HepG2 (cell line): ENCODE data around the gene SNRPD2. TPM values are rescaled to one million over a fixed set of nuclear protein-coding genes. Genes with fewer than 3 reads are reported as not detected.

ENCODE experiments used
- ATAC-seq: fragments of 200-7000 bp; cut with Tn5 transposase; 3 replicates; pipeline ENCODE4 v1.9.1; 2020; ENCODE audit warnings: mild to moderate bottlenecking, moderate library complexity
- BruUV-seq: library from RNA; stranded (reverse); fragments of 400-500 nt; replicated peaks from 2 replicates; lab custom pipeline; 2021; lab: Mats Ljungman, UMichigan
- CTCF ChIA-PET: fragments of 300-600 bp; formaldehyde crosslinking; extraction: SDS; loops from one replicate; lab custom pipeline; 2021; ENCODE audit warnings: low total read pairs, inconsistent platforms, low intra/inter-chr PET ratio; lab: Yijun Ruan, JAX
- POLR2A ChIA-PET: fragments of 350-600 bp; sonication (Branson Sonifier 250); formaldehyde crosslinking; loops from one replicate; lab custom pipeline; 2020; ENCODE audit warnings: antibody characterized with exemption, inconsistent platforms; lab: Yijun Ruan, JAX
- DNase-seq: peaks from one replicate; pipeline ENCODE4 v3.0.0-alpha.2; 2015; ENCODE audit warnings: low spot score
- FAIRE-seq: peaks from 3 replicates; lab custom pipeline; 2011; peaks lifted over from hg19 to GRCh38; lab: Jason Lieb, UNC
- H2AFZ ChIP-seq: one replicate; pipeline ENCODE4 v1.6.1; 2011; ENCODE audit warnings: low read length, inconsistent platforms
- H3K27ac ChIP-seq: fragments of 300-600 bp; 3 replicates; pipeline ENCODE4 v1.8.0; 2011; ENCODE audit warnings: mixed run types, mild to moderate bottlenecking, mixed read lengths, low read length, inconsistent platforms; ENCODE audit not compliant: insufficient read depth; ENCODE audit errors: extremely low read length
- H3K27me3 ChIP-seq, 2 experiments: fragments of 200-600 bp in 1 of 2; 2 replicates in 1 of 2; 3 replicates in 1 of 2; pipeline versions ENCODE4 v1.6.0 to v1.8.0; 2011; ENCODE audit warnings: low read length in 2 of 2, mild to moderate bottlenecking in 2 of 2, moderate library complexity in 2 of 2, inconsistent platforms in 1 of 2; ENCODE audit not compliant: insufficient read depth in 2 of 2, control insufficient read depth in 1 of 2
- H3K36me3 ChIP-seq, 2 experiments: fragments of 200-600 bp in 1 of 2; replicated peaks in 1 of 2; 2 replicates in 1 of 2; 3 replicates in 1 of 2; pipeline versions ENCODE4 v1.5.1 to v1.8.0; 2011; ENCODE audit warnings: low read length in 2 of 2, inconsistent platforms in 1 of 2; ENCODE audit not compliant: insufficient read depth in 2 of 2, control insufficient read depth in 1 of 2
- H3K4me1 ChIP-seq: 2 replicates; pipeline ENCODE4 v1.5.1; 2012; ENCODE audit warnings: low read length, inconsistent platforms; ENCODE audit not compliant: insufficient read depth
- H3K4me2 ChIP-seq: 2 replicates; pipeline ENCODE4 v1.6.0; 2011; ENCODE audit warnings: low read depth, low read length, inconsistent platforms
- H3K4me3 ChIP-seq, 3 experiments: fragments of 200-600 bp in 1 of 3; sonication (generic), shearing (Covaris generic) in 1 of 3; replicated peaks in 1 of 3; 2 replicates each; pipeline ENCODE4 v1.5.1; 2011 to 2016; ENCODE audit warnings: low read length in 3 of 3, inconsistent platforms in 2 of 3, low read depth in 2 of 3, mild to moderate bottlenecking in 2 of 3, control low read depth in 1 of 3, mixed read lengths in 1 of 3; ENCODE audit not compliant: insufficient read depth in 1 of 3
- H3K79me2 ChIP-seq: one replicate; pipeline ENCODE4 v1.6.1; 2011; ENCODE audit warnings: low read length, inconsistent platforms; ENCODE audit not compliant: insufficient read depth
- H3K9ac ChIP-seq: 2 replicates; pipeline ENCODE4 v1.6.0; 2011; ENCODE audit warnings: mild to moderate bottlenecking, low read depth, low read length, inconsistent platforms; ENCODE audit not compliant: insufficient read depth
- H3K9me3 ChIP-seq: 2 replicates; pipeline ENCODE4 v1.5.1; 2012; ENCODE audit warnings: mild to moderate bottlenecking, low read length
- H4K20me1 ChIP-seq: 2 replicates; pipeline ENCODE4 v1.6.0; 2011; ENCODE audit warnings: inconsistent platforms, mild to moderate bottlenecking, low read length, moderate library complexity; ENCODE audit not compliant: insufficient read depth
- ASH2L ChIP-seq: fragments of 300-600, 200-600 bp; sonication (generic); IDR thresholded peaks from 2 replicates; pipeline ENCODE4 v1.7.0; 2017; ENCODE audit warnings: low read depth, mild to moderate bottlenecking, moderate library complexity, mixed read lengths, low read length; ENCODE audit not compliant: insufficient read length
- CTCF ChIP-seq: sonication (generic); formaldehyde crosslinking; IDR thresholded peaks from 2 replicates; pipeline ENCODE4 v1.5.0; 2020; ENCODE audit warnings: mild to moderate bottlenecking, missing genetic modification reagents, moderate library complexity
- FOXM1 ChIP-seq: sonication (generic); formaldehyde crosslinking; IDR thresholded peaks from 2 replicates; pipeline ENCODE4 v1.5.0; 2020; ENCODE audit warnings: missing genetic modification reagents
- GTF2F1 ChIP-seq: fragments of 150-350 bp; IDR thresholded peaks from 2 replicates; pipeline ENCODE4 v1.6.1; 2014; ENCODE audit warnings: low read length
- HMGA1 ChIP-seq: sonication (generic); formaldehyde crosslinking; conservative IDR thresholded peaks from 2 replicates; pipeline ENCODE4 v1.4.0; 2020; ENCODE audit warnings: missing genetic modification reagents
- PCBP2 ChIP-seq: fragments of 200-400 bp; formaldehyde crosslinking; optimal IDR thresholded peaks from 2 replicates; pipeline ENCODE3; 2018; ENCODE audit warnings: low read length, low read depth; ENCODE audit not compliant: poor library complexity, severe bottlenecking
- POLR2A ChIP-seq, 2 experiments: IDR thresholded peaks; 2 replicates each; pipeline ENCODE4 v1.6.1; 2011; ENCODE audit warnings: low read depth in 2 of 2, low read length in 2 of 2, mild to moderate bottlenecking in 1 of 2, moderate library complexity in 1 of 2; ENCODE audit not compliant: insufficient read depth in 1 of 2
- RCOR2 ChIP-seq: IDR thresholded peaks from 2 replicates; pipeline ENCODE4 v1.6.1; 2016; ENCODE audit warnings: missing biosample characterization, missing genetic modification reagents
- TAF1 ChIP-seq: sonication (generic); formaldehyde crosslinking; IDR thresholded peaks from 2 replicates; pipeline ENCODE4 v1.4.0; 2020; ENCODE audit warnings: missing genetic modification reagents
- ZBTB3 ChIP-seq: sonication (generic); formaldehyde crosslinking; IDR thresholded peaks from 2 replicates; pipeline ENCODE4 v1.4.0; 2020; ENCODE audit warnings: low read depth, mild to moderate bottlenecking, moderate library complexity, missing genetic modification reagents, borderline replicate concordance
- ZFYVE20 ChIP-seq: sonication (generic); formaldehyde crosslinking; IDR thresholded peaks from 2 replicates; pipeline ENCODE4 v1.8.0; 2023; ENCODE audit warnings: low read depth, mild to moderate bottlenecking, moderate library complexity, missing genetic modification reagents, borderline replicate concordance
- ZKSCAN1 ChIP-seq: fragments of 150-350 bp; IDR thresholded peaks from 2 replicates; pipeline ENCODE4 v1.6.1; 2014; ENCODE audit warnings: low read length
- ZMYM2 ChIP-seq: sonication (generic); formaldehyde crosslinking; IDR thresholded peaks from 2 replicates; pipeline ENCODE4 v1.8.0; 2022; ENCODE audit warnings: mild to moderate bottlenecking, missing genetic modification reagents
- ZNF460 ChIP-seq: sonication (generic); formaldehyde crosslinking; IDR thresholded peaks from 2 replicates; pipeline ENCODE4 v1.5.1; 2020; ENCODE audit warnings: missing genetic modification reagents, mild to moderate bottlenecking, borderline replicate concordance
- ZNF616 ChIP-seq: sonication (generic); formaldehyde crosslinking; IDR thresholded peaks from 2 replicates; pipeline ENCODE4 v1.5.0; 2020; ENCODE audit warnings: low read depth, mild to moderate bottlenecking, missing genetic modification reagents
- ZNF709 ChIP-seq: sonication (generic); formaldehyde crosslinking; IDR thresholded peaks from 2 replicates; pipeline ENCODE4 v1.5.0; 2020; ENCODE audit warnings: mild to moderate bottlenecking, missing genetic modification reagents
- WGBS: methylation state at CpG from one replicate; pipeline ENCODE4 v1.1.6; 2017; ENCODE audit warnings: low lambda C conversion rate; 5-methylcytosine and 5-hydroxymethylcytosine counted together
- in situ Hi-C: cut with HindIII; loops from 2 replicates; pipeline ENCODE4 v1.10.0; 2017; ENCODE audit warnings: low pct_unique_long_range_greater_than_20kb; ENCODE audit not compliant: extremely low pct_ligation_motif_present
- intact Hi-C: fragments of 100-400 bp; cut with micrococcal nuclease; formaldehyde crosslinking; loops from one replicate; pipeline ENCODE4 v1.10.0; 2022; ENCODE audit not compliant: unreplicated experiment
- polyA plus RNA-seq, 8 experiments: library from polyadenylated mRNA; depleted of rRNA in 3 of 8; stranded (reverse) in 7 of 8; unstranded in 1 of 8; fragments of >200 nt; fragmentation: Illumina TruSeq in 4 of 8; extraction: Trizol in 4 of 8; gene quantifications; 2 replicates each; pipeline versions ENCODE4 v1.2.1 to v1.2.3, GENCODE V29; 2011 to 2016; ENCODE audit warnings: low read depth in 4 of 8, missing spikeins in 1 of 8, mixed read lengths in 1 of 8; ENCODE audit not compliant: insufficient read depth in 1 of 8
- total RNA-seq, 5 experiments: library from RNA; depleted of rRNA; stranded (reverse); fragments of >200 nt; fragmentation: Illumina TruSeq; extraction: Trizol; gene quantifications; 2 replicates each; pipeline ENCODE4 v1.2.3, GENCODE V29; 2016; ENCODE audit warnings: low read depth in 1 of 5

SNRPD2 gene
- total and polyA plus RNA-seq, 2 of the 13 experiments (the other 11 are each of a cell fraction or from before 2014, with no cell fraction given) = 299 to 485 TPM

GRCh38 chr19:45716359-45717130, 24.8 kb upstream of the SNRPD2 start:
- ATAC-seq (no peak), FAIRE-seq (no peak), DNase-seq (no peak)
- Histone ChIP-seq H3K4me2 (peak overlapping the region; percentile 80), H3K9me3 (no peaks in the 10 kb centered on the region), H3K27me3 (no peaks in the 10 kb centered on the region; a peak in 1 of 5 replicates), H3K79me2 (peaks cover 37% of the 10 kb centered on the region), H3K27ac (peak overlapping the region; percentile 88), H4K20me1 (no peaks in the 10 kb centered on the region), H3K4me1 (peaks cover 57% of the 10 kb centered on the region), H2AFZ (no peak overlapping the region), H3K36me3 (peaks cover 3 to 12% of the 10 kb centered on the region in 2 experiments; a peak in 1 of 5 replicates), H3K4me3 (peak overlapping the region; percentile 71 to 79 (median 73)), H3K9ac (peak overlapping the region; percentile 98)
- peak; percentile 34 for TF ChIP-seq ASH2L
- TF ChIP-seq ZNF709 (CRISPR knock-in tag) = peak; percentile 73; the same call in 1 of the 2 replicates
- TF ChIP-seq ZBTB3 = 0 out of 2 replicates have a peak, but pooled peaks have one; percentile 49
- no peak for TF ChIP-seq PCBP2
- 0 out of 4 replicates have a peak, but pooled peaks of 1 of the 2 experiments have one; percentile 14 for TF ChIP-seq POLR2A (IDR thresholded peaks at IDR 0.05; ENCODE audit: insufficient read depth in 1 of 2, low read depth in 2 of 2, low read length in 2 of 2)
- peak; percentile 10; the same call in 1 of the 2 replicates for TF ChIP-seq TAF1 (CRISPR knock-in tag)
- 0 out of 2 replicates have a peak, but pooled peaks have one; percentile 3 for TF ChIP-seq ZKSCAN1
- no peak for TF ChIP-seq ZFYVE20
- no peak for TF ChIP-seq HMGA1
- no peak for TF ChIP-seq ZNF616
- no peak for TF ChIP-seq RCOR2 (CRISPR knock-in tag)
- TF ChIP-seq ZMYM2 (CRISPR knock-in tag) = 0 out of 2 replicates have a peak, but pooled peaks have one; percentile 2
- TF ChIP-seq GTF2F1 = no peak
- TF ChIP-seq CTCF (CRISPR knock-in tag) = no peak
- TF ChIP-seq ZNF460 = no peak
- TF ChIP-seq FOXM1 (CRISPR knock-in tag) = no peak
- POLR2A ChIA-PET = interaction anchor here (0.6 to 4.7 kb wide), 17 partner anchors 9 to 1071 kb away, joined by 3 to 94 read pairs (median 5); partner anchors contain the start of genes DMWD, EML2, FBXO46 and FOXA3
- intact Hi-C loops = loop anchor here (1.0 kb wide), 1 partner anchor 23 kb away; no protein-coding TSS in a partner anchor
- in situ Hi-C loops = no loop called here
- CTCF ChIA-PET = no interaction called here
- 1% methylated on average over 24 of the region's 24 CpGs for WGBS
- TSS peak; percentile 80 for BruUV-seq
